ENCODE results near the gene SARDH.

SARDH gene

DNA sequence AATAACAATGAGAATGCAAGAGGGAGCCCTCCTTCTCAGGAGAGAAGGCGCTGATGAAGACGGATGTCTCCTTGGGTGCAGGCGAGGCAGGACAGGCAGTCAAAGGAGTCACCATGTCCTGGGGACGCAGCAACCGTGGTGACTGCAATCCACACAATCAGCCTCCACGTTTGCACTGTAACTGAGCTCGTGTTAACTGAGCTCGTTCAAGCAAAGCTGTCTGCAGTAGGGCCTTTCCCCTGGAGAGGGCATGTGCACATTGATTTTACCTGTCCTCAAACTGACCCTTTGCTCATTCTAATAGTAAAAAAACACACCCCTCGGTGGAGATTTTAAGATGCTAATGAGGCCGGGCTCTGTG, 2.8 kb downstream of the SARDH start:
- Histone ChIP-seq H3K9ac (ENCODE audit: low read length) (no peak overlapping the region), H3K27ac (ENCODE audit: low read length) (no peak overlapping the region), H3K27me3 (ENCODE audit: control insufficient read depth, insufficient read depth, low read length) (no peaks in the 10 kb centered on the region), H3K9me3 (ENCODE audit: control insufficient read depth, low read depth, low read length) (no peaks in the 10 kb centered on the region), H3K4me1 (ENCODE audit: control insufficient read depth, low read depth, low read length) (peaks cover 12% of the 10 kb centered on the region), H3K36me3 (ENCODE audit: control insufficient read depth, low read depth, low read length) (no peaks in the 10 kb centered on the region), H3K4me3 (ENCODE audit: low read length) (no peak overlapping the region)

DNA sequence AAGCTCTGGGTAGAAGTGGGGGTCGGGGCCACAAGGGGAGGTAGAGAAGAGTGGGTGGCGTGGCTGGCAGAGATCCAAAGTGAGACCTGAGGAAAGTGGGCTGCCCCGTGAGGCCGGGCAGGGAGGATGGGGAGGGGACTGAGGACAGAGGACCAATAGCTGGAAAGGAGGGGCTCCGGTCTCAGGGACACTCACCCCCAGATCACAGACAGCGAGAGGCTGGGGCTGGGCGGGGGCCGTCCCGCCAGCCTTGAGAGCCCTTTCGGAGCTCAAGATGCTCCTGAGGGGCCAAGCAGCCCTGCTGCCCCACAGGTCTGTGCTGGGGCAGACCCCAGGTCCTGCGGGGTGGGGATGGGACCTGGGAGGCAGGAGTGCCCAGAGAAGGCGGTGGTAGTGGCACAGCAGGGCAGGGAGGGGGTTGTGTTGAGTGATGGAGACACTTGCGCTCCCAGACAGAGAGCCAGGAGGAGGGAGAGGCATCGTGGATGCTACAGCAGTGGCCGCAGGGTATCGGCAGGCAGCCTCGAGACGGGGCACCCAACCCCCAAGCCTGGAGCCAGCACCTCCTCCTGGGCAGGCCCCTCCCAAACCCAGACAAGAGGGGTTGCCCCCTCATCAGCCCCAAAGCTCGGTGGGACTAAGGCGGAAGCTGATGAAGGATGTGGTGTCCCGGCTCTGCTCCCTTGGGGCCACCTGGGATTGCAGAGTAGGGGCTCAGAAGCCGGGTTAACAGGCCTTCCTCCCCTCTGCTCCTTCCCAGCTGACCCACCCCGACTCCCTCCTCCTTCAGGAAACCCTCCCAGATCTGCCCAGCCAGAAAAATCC, 3.4 kb downstream of the SARDH start:
- Histone ChIP-seq H3K4me3 (ENCODE audit: low read length) (no peak overlapping the region), H3K27me3 (ENCODE audit: control insufficient read depth, insufficient read depth, low read length) (no peaks in the 10 kb centered on the region), H3K9me3 (ENCODE audit: control insufficient read depth, low read depth, low read length) (no peaks in the 10 kb centered on the region), H3K36me3 (ENCODE audit: control insufficient read depth, low read depth, low read length) (no peaks in the 10 kb centered on the region), H3K9ac (ENCODE audit: low read length) (no peak overlapping the region), H3K4me1 (ENCODE audit: control insufficient read depth, low read depth, low read length) (peaks cover 12% of the 10 kb centered on the region), H3K27ac (ENCODE audit: low read length) (no peak overlapping the region)

- peaks cover 12% of the 10 kb centered on the region for H3K4me1 ChIP-seq (ENCODE audit: control insufficient read depth, low read depth, low read length)
- no peaks in the 10 kb centered on the region for H3K36me3 ChIP-seq (ENCODE audit: control insufficient read depth, low read depth, low read length)
- H3K27me3 ChIP-seq (ENCODE audit: control insufficient read depth, insufficient read depth, low read length), result no peaks in the 10 kb centered on the region
- H3K9me3 ChIP-seq (ENCODE audit: control insufficient read depth, low read depth, low read length), result no peaks in the 10 kb centered on the region
- no peak overlapping the region for H3K27ac ChIP-seq (ENCODE audit: low read length)
- no peak overlapping the region for H3K9ac ChIP-seq (ENCODE audit: low read length)
- no peak overlapping the region for H3K4me3 ChIP-seq (ENCODE audit: low read length)
Measured at GRCh38 chr9:133733796-133734533, 4.2 kb downstream of the SARDH start.

DNA sequence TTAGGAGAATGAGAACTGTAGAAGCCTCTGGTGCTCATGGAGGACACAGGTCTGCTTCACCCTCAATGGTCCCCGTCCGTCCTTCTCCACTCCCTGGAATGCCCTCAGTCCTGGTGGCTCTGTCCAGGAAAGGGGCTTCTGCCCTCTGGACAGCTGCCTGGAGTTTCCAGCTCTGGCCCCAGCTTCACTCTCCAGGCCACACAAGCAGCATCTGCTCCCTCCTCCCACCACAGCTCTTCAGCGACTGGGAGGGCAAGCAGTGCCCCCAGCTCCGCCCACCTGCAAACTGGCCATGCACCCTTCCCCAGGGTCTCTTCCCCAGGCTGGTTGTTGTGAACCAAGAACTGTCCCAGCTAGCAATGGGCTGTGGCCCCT, 4.7 kb downstream of the SARDH start:
- no peak overlapping the region for H3K9ac ChIP-seq (ENCODE audit: low read length)
- H3K4me1 ChIP-seq (ENCODE audit: control insufficient read depth, low read depth, low read length), result peaks cover 10% of the 10 kb centered on the region
- H3K36me3 ChIP-seq (ENCODE audit: control insufficient read depth, low read depth, low read length), result no peaks in the 10 kb centered on the region
- no peak overlapping the region for H3K4me3 ChIP-seq (ENCODE audit: low read length)
- H3K27ac ChIP-seq (ENCODE audit: low read length), result no peak overlapping the region
- H3K9me3 ChIP-seq (ENCODE audit: control insufficient read depth, low read depth, low read length), result no peaks in the 10 kb centered on the region
- H3K27me3 ChIP-seq (ENCODE audit: control insufficient read depth, insufficient read depth, low read length), result no peaks in the 10 kb centered on the region

DNA sequence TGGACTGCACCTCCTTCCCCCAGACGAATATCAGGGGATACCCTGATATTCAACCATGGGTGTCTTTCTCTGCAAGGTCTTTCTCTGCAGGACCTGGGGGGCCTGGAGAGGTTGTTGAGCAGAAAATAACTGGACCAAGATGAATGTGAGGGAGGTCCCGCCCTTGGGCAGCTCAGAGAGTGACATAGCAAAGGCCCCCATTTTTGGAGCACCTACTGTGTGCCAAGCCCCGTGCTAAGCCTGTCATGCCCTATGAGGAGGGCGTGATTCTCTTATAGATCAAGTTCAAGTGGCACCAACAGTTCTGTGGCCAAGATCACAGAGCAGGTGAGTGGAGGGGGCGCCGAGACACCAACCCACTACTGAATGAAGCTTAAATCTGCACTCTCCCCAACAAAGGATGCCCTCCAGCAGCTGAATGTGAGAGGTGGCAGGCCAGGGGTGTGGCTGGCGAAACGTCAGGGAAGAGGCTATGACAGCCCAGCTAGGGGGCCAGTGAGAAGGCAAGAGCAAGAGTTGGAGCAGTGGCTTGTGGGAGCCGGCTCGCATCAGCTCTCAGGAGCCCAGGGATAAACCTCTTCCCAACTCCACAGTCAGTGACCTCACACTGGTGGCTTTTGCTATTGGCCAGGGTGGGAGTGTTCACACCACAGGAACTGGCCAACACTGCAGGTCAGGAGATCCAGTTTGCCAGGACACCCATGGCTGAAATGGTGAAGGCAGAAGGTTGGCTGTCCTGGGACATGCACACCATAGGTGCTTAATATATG, 5.3 kb downstream of the SARDH start:
- no peak overlapping the region for H3K9ac ChIP-seq (ENCODE audit: low read length)
- no peak overlapping the region for H3K27ac ChIP-seq (ENCODE audit: low read length)

DNA sequence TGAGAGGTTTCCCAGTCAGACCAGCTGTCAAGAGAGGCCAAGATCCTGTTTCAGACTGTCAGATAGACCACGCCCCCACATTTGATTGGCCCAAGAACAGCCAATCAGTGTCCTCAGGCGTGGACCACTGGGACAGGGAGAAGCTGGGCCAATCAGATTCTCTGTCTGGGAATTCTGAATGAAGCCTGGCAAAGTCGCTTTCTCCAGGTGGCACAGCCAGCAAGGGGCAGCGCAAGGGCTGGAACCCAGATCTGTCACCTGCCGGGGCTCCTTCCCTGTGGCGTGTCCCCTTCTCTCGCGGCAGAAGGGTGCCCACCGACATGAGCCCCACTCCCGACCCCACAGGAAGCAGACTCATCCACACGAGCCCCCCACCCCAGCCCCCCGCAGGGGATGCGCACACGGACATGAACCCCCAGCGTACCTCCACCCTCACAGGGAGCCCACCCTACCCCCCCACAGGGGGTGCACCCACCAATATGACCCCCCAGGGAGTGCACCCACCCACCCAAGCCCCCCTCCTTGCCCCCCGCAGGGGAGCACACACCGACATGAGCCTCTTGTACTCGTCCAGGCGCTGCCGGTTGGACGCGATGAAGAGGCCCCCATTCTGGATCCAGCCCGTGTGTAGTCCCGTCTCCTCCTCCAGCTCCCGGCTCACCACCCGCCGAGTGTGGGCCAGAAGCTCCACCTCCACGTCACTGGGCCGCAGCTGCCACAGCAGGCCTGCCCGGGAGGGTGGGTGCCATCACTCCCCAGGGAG, 6.1 kb downstream of the SARDH start:
- no peaks in the 10 kb centered on the region for H3K27me3 ChIP-seq (ENCODE audit: control insufficient read depth, insufficient read depth, low read length)
- H3K27ac ChIP-seq (ENCODE audit: low read length), result no peak overlapping the region
- H3K9me3 ChIP-seq (ENCODE audit: control insufficient read depth, low read depth, low read length), result no peaks in the 10 kb centered on the region

More for the DNA sequence above, 5.3 kb downstream of the SARDH start:
- H3K4me1 ChIP-seq (ENCODE audit: control insufficient read depth, low read depth, low read length), result peaks cover 7% of the 10 kb centered on the region
- H3K9me3 ChIP-seq (ENCODE audit: control insufficient read depth, low read depth, low read length), result no peaks in the 10 kb centered on the region
- no peaks in the 10 kb centered on the region for H3K36me3 ChIP-seq (ENCODE audit: control insufficient read depth, low read depth, low read length)
- H3K4me3 ChIP-seq (ENCODE audit: low read length), result no peak overlapping the region
- no peaks in the 10 kb centered on the region for H3K27me3 ChIP-seq (ENCODE audit: control insufficient read depth, insufficient read depth, low read length)

DNA sequence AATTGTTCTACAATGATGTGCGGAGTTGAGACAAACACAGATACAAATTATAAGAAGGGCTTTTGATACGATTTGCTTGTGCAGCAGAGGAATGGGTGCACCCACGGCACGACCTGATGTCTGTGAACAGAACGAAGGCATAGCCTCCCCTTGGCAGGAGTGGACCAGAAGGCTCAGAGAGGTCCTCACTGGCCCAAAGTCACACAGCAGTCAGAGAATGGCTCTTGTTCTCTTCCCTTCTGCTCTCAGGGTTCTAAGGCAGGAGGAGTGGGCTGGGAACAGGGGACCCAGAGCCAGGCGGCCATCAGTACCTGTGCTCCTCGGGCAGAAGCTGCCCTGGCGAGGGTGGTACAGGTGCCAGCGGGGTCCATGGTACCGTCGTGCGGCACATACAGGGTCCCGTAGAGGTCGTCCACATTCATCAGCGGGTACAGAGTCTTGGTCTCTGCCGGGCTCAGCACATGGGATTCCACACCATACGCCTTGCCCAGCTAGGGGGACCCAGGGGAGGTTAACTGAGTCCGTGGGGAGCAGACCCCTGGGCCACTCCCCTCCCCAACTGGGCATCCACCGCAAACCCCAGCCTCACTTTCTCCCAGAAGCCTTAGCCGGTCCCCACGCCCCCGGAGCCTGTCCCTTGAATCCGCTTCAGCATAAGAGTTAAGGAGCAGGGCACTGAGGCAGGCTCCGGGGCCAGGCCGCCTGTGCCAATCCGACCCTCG, 7.0 kb downstream of the SARDH start:
- no peak overlapping the region for H3K27ac ChIP-seq (ENCODE audit: low read length)
- H3K4me3 ChIP-seq (ENCODE audit: low read length), result no peak overlapping the region
- H3K4me1 ChIP-seq (ENCODE audit: control insufficient read depth, low read depth, low read length), result peaks cover 3% of the 10 kb centered on the region
- H3K9me3 ChIP-seq (ENCODE audit: control insufficient read depth, low read depth, low read length), result no peaks in the 10 kb centered on the region
- no peaks in the 10 kb centered on the region for H3K27me3 ChIP-seq (ENCODE audit: control insufficient read depth, insufficient read depth, low read length)
- no peaks in the 10 kb centered on the region for H3K36me3 ChIP-seq (ENCODE audit: control insufficient read depth, low read depth, low read length)
- no peak overlapping the region for H3K9ac ChIP-seq (ENCODE audit: low read length)

More for the DNA sequence above, 6.1 kb downstream of the SARDH start:
- H3K4me3 ChIP-seq (ENCODE audit: low read length), result no peak overlapping the region
- H3K4me1 ChIP-seq (ENCODE audit: control insufficient read depth, low read depth, low read length), result peaks cover 3% of the 10 kb centered on the region
- H3K36me3 ChIP-seq (ENCODE audit: control insufficient read depth, low read depth, low read length), result no peaks in the 10 kb centered on the region
- H3K9ac ChIP-seq (ENCODE audit: low read length), result no peak overlapping the region

GRCh38 chr9:133729617-133730281, 8.4 kb downstream of the SARDH start:
- Histone ChIP-seq H3K4me3 (ENCODE audit: low read length) (no peak overlapping the region), H3K9me3 (ENCODE audit: control insufficient read depth, low read depth, low read length) (no peaks in the 10 kb centered on the region), H3K36me3 (ENCODE audit: control insufficient read depth, low read depth, low read length) (no peaks in the 10 kb centered on the region), H3K27ac (ENCODE audit: low read length) (no peak overlapping the region), H3K27me3 (ENCODE audit: control insufficient read depth, insufficient read depth, low read length) (no peaks in the 10 kb centered on the region), H3K9ac (ENCODE audit: low read length) (no peak overlapping the region), H3K4me1 (ENCODE audit: control insufficient read depth, low read depth, low read length) (peaks cover 1% of the 10 kb centered on the region)

GRCh38 chr9:133728856-133729616, 9.1 kb downstream of the SARDH start:
- Histone ChIP-seq H3K9ac (ENCODE audit: low read length) (no peak overlapping the region), H3K27ac (ENCODE audit: low read length) (no peak overlapping the region), H3K27me3 (ENCODE audit: control insufficient read depth, insufficient read depth, low read length) (no peaks in the 10 kb centered on the region), H3K9me3 (ENCODE audit: control insufficient read depth, low read depth, low read length) (no peaks in the 10 kb centered on the region), H3K4me1 (ENCODE audit: control insufficient read depth, low read depth, low read length) (no peaks in the 10 kb centered on the region), H3K4me3 (ENCODE audit: low read length) (no peak overlapping the region), H3K36me3 (ENCODE audit: control insufficient read depth, low read depth, low read length) (no peaks in the 10 kb centered on the region)

GRCh38 chr9:133727876-133728441, 10.2 kb downstream of the SARDH start:
- Histone ChIP-seq H3K36me3 (ENCODE audit: control insufficient read depth, low read depth, low read length) (no peaks in the 10 kb centered on the region), H3K9me3 (ENCODE audit: control insufficient read depth, low read depth, low read length) (no peaks in the 10 kb centered on the region), H3K9ac (ENCODE audit: low read length) (no peak overlapping the region), H3K27me3 (ENCODE audit: control insufficient read depth, insufficient read depth, low read length) (no peaks in the 10 kb centered on the region), H3K27ac (ENCODE audit: low read length) (no peak overlapping the region), H3K4me1 (ENCODE audit: control insufficient read depth, low read depth, low read length) (no peaks in the 10 kb centered on the region), H3K4me3 (ENCODE audit: low read length) (no peak overlapping the region)
